HG02610 (cell line): Measurements from ENCODE around the gene COG8.
"Not testable (repeated sequence)": the region's sequence is repeated elsewhere in the genome, so short reads cannot be mapped to it uniquely, and the experiment has no call there.

ENCODE experiments used
- ATAC-seq: cut with Tn5 transposase; IDR thresholded peaks from one replicate; pipeline ENCODE4 v1.9.1; 2021; ENCODE audit warnings: mild to moderate bottlenecking, moderate library complexity; ENCODE audit not compliant: unreplicated experiment

COG8 gene

DNA sequence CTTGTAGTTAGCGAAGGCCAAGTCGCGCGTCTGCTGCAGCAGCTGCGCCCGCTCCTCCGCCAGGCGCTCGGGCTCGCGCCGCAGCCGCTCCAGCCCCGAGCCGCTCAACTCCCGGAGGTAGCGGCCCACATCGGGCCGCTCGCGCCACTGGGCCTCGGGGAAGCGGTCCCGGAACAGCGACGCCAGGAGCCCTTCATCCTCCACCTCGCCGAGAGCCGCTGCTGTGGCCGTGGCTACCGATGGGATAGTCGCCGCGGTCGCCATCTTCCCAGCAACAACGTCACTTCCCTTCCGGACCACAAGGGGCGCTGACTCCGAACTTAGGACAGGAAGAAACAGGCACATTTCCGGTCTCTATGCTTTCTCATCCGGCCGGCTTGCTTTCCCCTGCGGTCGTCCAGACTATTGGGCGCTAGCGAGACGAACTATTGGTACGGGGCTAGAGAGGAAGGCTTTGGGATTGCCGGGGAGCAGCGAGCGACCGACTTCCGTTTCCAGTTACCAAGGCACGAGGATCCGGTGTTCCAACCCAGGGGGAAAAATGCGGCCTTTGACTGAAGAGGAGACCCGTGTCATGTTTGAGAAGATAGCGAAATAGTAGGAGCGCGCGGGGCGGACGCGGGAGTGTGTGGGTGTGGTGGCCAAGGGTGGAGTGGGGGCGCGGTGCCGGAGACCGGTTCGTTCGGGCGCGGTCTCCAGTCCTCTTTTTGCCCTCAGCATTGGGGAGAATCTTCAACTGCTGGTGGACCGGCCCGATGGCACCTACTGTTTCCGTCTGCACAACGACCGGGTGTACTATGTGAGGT lies at the start of gene COG8, which contains the start of gene NIP7:
Gene COG8 (minus strand): TSS at position 276 of the 806 bp plus-strand sequence. CDS start 12 bp downstream, at position 264.
Gene NIP7 (plus strand): TSS at position 484 of the 806 bp plus-strand sequence. CDS start 58 bp downstream, at position 542.
- peak; percentile 94 for ATAC-seq

GRCh38 chr16:69386596-69386995 lies 47.2 kb upstream of the COG8 start:
- ATAC-seq: no peak

DNA sequence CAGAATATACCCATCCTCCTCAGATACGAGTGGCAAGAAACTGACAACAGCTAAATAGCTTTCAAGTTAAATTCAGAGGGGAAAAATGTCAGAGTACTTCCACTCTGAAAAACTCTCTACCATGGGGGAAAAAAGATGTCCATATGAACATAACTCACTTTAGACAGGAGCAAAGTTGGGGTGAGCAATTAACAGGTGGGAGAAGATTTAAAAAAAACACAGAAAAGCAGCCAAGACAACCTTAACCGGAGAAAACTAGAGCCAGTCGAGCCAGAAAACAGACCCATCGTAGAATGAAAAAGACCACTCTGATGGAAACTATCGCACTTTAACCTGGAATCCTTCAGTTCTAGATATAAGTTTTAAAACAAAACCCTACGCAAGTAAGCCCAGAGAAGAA lies 45.6 kb upstream of the COG8 start:
- no peak for ATAC-seq

- ATAC-seq: no peak
These were observed 43.1 kb upstream of the COG8 start for GRCh38 chr16:69382421-69382820.

- ATAC-seq: no peak
These were observed 41.9 kb upstream of the COG8 start for GRCh38 chr16:69381231-69381630.

- no peak for ATAC-seq
These were observed 39.4 kb upstream of the COG8 start for GRCh38 chr16:69378760-69379159.

- no peak for ATAC-seq
These were observed 38.7 kb upstream of the COG8 start for GRCh38 chr16:69378036-69378435.

DNA sequence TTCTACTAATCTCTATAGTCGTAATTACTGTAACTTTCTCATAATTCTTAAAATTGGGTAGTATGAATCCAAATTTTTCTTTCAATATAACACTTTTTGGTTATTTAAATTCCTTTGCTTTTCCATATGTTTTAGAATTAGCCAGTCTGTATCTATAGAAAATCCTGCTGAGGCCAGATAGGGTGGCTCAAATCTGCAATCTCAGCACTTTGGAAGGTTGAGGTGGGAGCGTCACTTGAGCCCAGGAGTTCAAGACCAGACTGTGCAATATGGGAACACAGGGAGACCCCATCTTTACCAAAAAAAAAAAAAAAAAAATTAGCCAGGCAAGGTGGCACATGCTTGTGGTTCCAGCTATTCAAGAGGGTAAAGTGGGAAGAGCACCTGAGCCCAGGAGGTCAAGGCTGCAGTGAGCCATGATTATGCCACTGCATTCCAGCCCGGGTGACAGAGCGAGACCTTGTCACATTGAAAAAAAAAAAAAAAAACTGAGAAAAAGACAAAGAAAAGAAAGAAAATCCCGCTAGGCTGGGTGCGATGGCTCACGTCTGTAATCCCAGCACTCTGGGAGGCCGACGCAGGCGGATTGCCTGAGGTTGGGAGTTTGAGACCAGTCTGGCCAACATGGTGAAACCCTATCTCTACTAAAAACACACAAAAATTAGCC lies 37.2 kb upstream of the COG8 start:
- ATAC-seq: no peak

GRCh38 chr16:69373019-69373418 lies 33.7 kb upstream of the COG8 start:
- ATAC-seq: no peak

- ATAC-seq: no peak
These were observed 32.2 kb upstream of the COG8 start for GRCh38 chr16:69371564-69371963.

DNA sequence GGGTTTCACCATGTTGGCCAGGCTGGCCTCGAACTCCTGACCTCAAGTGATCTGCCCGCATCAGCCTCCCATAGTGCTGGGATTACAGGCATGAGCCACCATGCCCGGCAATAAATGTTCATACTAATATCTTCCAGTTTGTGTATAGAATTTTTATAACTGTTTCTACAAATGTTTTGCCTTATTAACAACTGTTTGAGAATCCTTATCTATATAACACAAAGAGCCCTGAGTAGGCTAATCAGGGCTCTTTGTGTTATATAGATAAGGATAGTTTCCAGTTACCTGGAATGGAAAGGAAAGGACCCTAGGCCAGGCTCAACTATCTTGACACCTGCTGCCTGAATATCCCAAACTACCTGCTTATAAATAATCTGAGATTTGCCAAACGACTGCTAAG lies 29.5 kb upstream of the COG8 start:
- no peak for ATAC-seq

DNA sequence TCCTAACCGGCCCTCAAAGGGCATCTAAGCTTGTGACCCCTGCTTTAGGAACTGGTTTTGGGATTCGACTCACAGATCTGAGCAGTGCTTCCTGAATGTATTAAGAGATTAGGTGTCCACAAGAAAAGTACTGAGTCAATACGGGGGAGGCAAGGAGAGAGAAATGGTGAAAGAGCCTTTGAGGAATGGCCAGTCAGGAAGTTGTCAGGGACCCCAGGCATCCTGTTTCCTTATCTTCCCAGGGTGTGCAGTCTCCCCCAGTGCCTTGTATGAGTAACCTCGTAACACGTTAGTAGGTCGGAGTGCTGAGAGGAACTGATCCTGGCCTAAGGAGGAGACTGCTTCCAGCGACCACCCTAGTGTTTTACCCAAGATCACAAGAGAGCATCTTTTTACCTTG lies 28.6 kb upstream of the COG8 start:
- ATAC-seq: no peak

DNA sequence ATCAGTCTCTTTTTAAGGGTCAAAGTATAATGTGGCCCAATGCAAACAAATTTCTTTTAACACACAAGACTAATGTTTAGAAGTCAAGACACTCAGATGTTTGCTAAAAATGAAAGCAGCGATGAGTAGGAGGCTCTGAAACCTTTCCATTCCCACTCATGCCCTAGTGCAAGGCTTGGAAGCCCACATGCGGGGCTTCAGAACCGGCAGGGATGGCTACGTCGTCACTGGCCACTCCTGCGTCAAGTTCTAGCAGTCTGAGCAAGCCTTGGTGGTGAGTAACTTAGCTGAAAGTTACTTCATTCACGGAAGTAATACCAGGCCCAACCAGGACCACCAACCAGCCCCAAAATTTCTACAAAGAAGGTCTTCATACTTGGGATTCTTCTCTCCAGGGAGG lies 27.1 kb upstream of the COG8 start:
- ATAC-seq: no peak

DNA sequence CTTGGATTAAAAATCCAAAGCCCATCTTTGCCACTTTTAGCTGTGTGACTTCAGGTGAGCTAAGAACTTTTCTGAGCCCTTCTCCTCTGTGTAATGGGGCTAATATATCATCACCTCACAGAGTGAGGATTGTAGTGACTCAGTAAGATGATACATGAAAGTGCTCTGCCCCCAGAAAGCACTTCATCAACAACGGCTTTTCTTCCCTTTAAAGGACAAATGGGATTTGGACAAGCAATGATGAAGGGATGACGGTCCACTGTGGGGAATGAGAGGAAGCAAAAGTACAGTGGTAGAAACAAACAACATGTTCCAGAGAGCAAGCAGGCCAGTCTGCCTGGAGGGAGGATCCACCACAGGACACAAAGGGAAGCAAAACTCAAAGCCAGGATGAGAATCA lies 26.5 kb upstream of the COG8 start:
- ATAC-seq: no peak

- no peak for ATAC-seq
These were observed 24.7 kb upstream of the COG8 start for GRCh38 chr16:69364088-69364487.

GRCh38 chr16:69363281-69363717 lies 23.9 kb upstream of the COG8 start:
- ATAC-seq: no peak

DNA sequence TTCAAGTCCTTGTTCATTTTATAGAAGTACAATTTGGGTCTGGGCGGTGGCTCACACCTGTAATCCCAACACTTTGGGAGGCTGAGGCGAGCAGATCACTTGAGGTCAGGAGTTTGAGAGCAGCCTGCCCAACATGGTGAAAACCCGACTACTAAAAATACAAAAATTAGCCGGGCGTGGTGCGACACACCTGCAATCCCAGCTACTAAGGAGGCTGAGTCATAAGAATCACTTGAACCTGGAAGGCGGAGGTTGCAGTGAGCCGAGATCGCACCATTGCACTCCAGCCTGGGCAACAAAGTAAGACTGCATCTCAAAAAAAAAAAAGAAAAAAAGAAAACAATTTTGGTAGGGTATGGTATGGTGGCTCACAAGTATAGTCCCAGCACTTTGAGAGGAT lies 20.7 kb upstream of the COG8 start:
- not testable (repeated sequence) for ATAC-seq

- ATAC-seq: no peak
These were observed 12.1 kb upstream of the COG8 start, which contains the start of gene TMED6 for GRCh38 chr16:69351309-69352027. TMED6 (minus strand) TSS chr16:69351786; CDS start chr16:69351753, 33 bp downstream.

- ATAC-seq: no peak
These were observed 11.3 kb upstream of the COG8 start for GRCh38 chr16:69350536-69351133.

DNA sequence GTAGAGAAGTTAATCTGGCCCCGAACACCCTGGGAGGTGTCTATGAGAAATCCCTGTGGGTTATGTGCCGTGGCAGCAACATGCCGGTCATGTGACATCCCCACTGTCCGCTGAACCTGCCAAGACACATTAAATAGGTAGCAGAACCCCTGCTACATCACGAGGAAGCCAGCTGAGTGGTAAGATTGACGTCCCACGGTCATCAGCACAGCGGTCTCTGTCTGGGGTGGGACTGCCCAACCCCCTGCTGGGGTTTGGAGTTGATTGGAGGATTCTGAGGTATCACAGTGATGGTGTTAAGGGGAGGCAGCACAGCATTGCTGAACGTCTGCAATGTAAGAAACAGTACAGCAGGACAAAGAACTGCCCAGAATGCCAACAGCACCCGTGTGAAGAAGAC lies 10.2 kb upstream of the COG8 start:
- no peak for ATAC-seq

GRCh38 chr16:69348222-69348621 lies 8.9 kb upstream of the COG8 start:
- ATAC-seq: no peak
